Esophagus squamous epithelium (tissue), 5 donors: ENCODE results near the gene MN1. TPM values are rescaled to one million over a fixed set of nuclear protein-coding genes. Genes with fewer than 3 reads are reported as not detected.

ENCODE experiments used
- DNase-seq: peaks from one replicate; lab custom pipeline; 2025; lab: John Stamatoyannopoulos, UW
- H3K27ac ChIP-seq, 4 donors: fragments of 200-600 bp; sonication (generic); one replicate each; pipeline ENCODE4 v1.5.1; 2016 to 2019; ENCODE audit warnings: mild to moderate bottlenecking in 1 of 4
- H3K27me3 ChIP-seq, 4 donors: fragments of 200-600 bp; sonication (generic); 1 replicate in 3 of 4; 2 replicates in 1 of 4; pipeline versions ENCODE4 v1.5.1 to v1.6.0; 2017 to 2021; ENCODE audit warnings: antibody characterized with exemption in 1 of 4
- H3K36me3 ChIP-seq, 3 donors: fragments of 200-600 bp; sonication (generic); one replicate each; pipeline ENCODE4 v1.5.1; 2016 to 2019
- H3K4me1 ChIP-seq, 3 donors: fragments of 200-600 bp; sonication (generic); one replicate each; pipeline ENCODE4 v1.5.1; 2017 to 2019
- H3K4me3 ChIP-seq, 4 donors: fragments of 200-600 bp; sonication (generic); 1 replicate in 3 of 4; 2 replicates in 1 of 4; pipeline ENCODE4 v1.5.1; 2016 to 2019; ENCODE audit warnings: mild to moderate bottlenecking in 2 of 4, moderate library complexity in 1 of 4
- H3K9me3 ChIP-seq, 3 donors: fragments of 200-600 bp; sonication (generic); one replicate each; pipeline ENCODE4 v1.5.1; 2016 to 2019
- POLR2A ChIP-seq, 4 donors: fragments of 450-650 bp; IDR thresholded peaks; one replicate each; pipeline ENCODE4 v1.6.1; 2017; ENCODE audit warnings: antibody characterized with exemption in 4 of 4, mild to moderate bottlenecking in 4 of 4, moderate library complexity in 3 of 4
- WGBS, 2 donors: methylation state at CpG; one replicate each; pipeline ENCODE4 v1.1.5; 2018; 5-methylcytosine and 5-hydroxymethylcytosine counted together
- intact Hi-C: fragments of 100-400 bp; cut with DNase I; formaldehyde crosslinking; loops from one replicate; pipeline ENCODE4 v1.15.0; 2022
- total RNA-seq, 4 donors: library from RNA; depleted of rRNA; stranded (reverse); fragments of >200 nt; gene quantifications; one replicate each; pipeline ENCODE4 v1.1.0, GENCODE V29; 2016
- TF ChIP-seq, protein P1 (sequence below), 6 experiments: fragments of 450-650 bp in 4 of 6; fragments of 200-600 bp in 2 of 6; sonication (generic) in 2 of 6; IDR thresholded peaks; one replicate each; pipeline ENCODE4 v1.5.1; 2016 to 2019; ENCODE audit warnings: antibody characterized with exemption in 6 of 6, mild to moderate bottlenecking in 4 of 6, moderate library complexity in 4 of 6
- donor health status: DM: yes; HTN: yes; CAD: no.

MN1 gene
- total RNA-seq, 4 donors from 2014 or later, result 2.0 to 6.9 (median 3.1) TPM

DNA sequence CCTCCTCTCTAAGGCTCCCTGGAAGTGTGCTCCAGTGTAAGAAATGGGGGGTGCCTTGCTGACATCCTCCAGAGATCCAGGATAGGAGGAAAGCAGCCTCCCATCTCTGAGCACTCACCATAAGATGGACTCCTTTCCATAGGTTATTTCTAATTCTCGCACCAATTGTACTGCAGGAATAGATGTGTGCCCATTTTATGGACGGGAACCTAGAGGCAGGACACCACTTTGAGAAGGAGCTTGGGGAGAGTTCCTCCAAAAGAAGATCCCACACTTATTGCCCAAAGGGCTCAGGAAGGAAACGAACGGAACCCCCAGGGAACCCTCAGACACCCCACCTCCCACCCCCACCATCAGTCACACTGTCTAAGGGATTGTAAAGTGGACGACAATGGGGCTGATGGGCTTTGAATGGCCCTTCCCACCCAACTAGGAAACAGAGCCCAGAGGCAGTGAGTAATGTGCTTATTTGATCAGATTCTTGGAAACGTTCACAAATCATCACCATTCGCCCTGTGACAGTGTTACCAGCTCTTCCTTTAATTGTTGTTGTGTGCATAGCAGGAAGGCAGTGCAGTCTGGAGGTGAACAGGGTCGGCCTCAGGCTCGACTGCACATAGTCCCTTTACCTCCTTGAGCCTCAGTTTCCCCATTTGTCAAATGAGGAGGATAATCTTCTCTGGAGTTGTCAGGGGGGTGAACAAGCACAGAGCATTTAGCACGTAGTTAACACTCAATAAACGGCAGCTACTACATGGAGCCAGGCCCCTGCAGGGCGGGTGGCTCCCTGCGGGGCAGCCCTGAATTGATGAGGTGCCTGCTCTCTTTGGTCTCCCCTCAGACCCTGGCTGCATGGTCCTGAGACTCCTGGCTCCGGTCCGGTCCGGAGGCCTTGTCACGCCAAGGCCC lies 8.4 kb upstream of the MN1 start:
- Histone ChIP-seq H3K36me3 (no peaks in the 10 kb centered on the region), H3K4me3 (peak overlapping the region in 1 of 4 donors; percentile 21), H3K27me3 (no peaks in the 10 kb centered on the region), H3K27ac (peak overlapping the region; percentile 26 to 85 (median 82)), H3K9me3 (no peaks in the 10 kb centered on the region), H3K4me1 (peaks cover 12 to 23% (median 13%) of the 10 kb centered on the region in 3 donors)
- 36 to 42% methylated on average over 11 of the region's 17 CpGs for WGBS, 2 donors
- no peak for TF ChIP-seq POLR2A (IDR thresholded peaks at IDR 0.05)
- TF ChIP-seq, protein P1, sequence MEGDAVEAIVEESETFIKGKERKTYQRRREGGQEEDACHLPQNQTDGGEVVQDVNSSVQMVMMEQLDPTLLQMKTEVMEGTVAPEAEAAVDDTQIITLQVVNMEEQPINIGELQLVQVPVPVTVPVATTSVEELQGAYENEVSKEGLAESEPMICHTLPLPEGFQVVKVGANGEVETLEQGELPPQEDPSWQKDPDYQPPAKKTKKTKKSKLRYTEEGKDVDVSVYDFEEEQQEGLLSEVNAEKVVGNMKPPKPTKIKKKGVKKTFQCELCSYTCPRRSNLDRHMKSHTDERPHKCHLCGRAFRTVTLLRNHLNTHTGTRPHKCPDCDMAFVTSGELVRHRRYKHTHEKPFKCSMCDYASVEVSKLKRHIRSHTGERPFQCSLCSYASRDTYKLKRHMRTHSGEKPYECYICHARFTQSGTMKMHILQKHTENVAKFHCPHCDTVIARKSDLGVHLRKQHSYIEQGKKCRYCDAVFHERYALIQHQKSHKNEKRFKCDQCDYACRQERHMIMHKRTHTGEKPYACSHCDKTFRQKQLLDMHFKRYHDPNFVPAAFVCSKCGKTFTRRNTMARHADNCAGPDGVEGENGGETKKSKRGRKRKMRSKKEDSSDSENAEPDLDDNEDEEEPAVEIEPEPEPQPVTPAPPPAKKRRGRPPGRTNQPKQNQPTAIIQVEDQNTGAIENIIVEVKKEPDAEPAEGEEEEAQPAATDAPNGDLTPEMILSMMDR (IDR thresholded peaks at IDR 0.05), result no peak
- DNase-seq, result no peak
- intact Hi-C loops, result loop anchor here (10.0 kb wide), 1 partner anchor 405 kb away; no protein-coding TSS in a partner anchor

GRCh38 chr22:27809226-27809603 lies 7.7 kb upstream of the MN1 start:
- no peaks in the 10 kb centered on the region for H3K9me3 ChIP-seq
- peak overlapping the region in 2 of 4 donors; percentile 9 to 83 for H3K27ac ChIP-seq
- no peaks in the 10 kb centered on the region for H3K36me3 ChIP-seq
- no peak overlapping the region for H3K4me3 ChIP-seq
- no peaks in the 10 kb centered on the region for H3K27me3 ChIP-seq
- H3K4me1 ChIP-seq, result peaks cover 12 to 30% (median 13%) of the 10 kb centered on the region in 3 donors
- no peak for DNase-seq
- intact Hi-C loops, result loop anchor here (10.0 kb wide), 1 partner anchor 404 kb away; no protein-coding TSS in a partner anchor
- TF ChIP-seq, protein P1 (IDR thresholded peaks at IDR 0.05), result no peak
- TF ChIP-seq POLR2A (IDR thresholded peaks at IDR 0.05), result no peak
- WGBS, 2 donors, result 58 to 76% methylated on average over 5 of the region's 5 CpGs

GRCh38 chr22:27808451-27809225 lies 7.1 kb upstream of the MN1 start:
- H3K36me3 ChIP-seq, result no peaks in the 10 kb centered on the region
- peaks cover 12 to 35% (median 13%) of the 10 kb centered on the region in 3 donors for H3K4me1 ChIP-seq
- intact Hi-C loops, result loop anchor here (10.0 kb wide), 1 partner anchor 404 kb away; no protein-coding TSS in a partner anchor
- TF ChIP-seq POLR2A (IDR thresholded peaks at IDR 0.05), result no peak
- TF ChIP-seq, protein P1 (IDR thresholded peaks at IDR 0.05), result no peak
- H3K9me3 ChIP-seq, result no peaks in the 10 kb centered on the region
- no peak for DNase-seq
- H3K4me3 ChIP-seq, result no peak overlapping the region
- 70 to 77% methylated on average over 12 to 18 of the region's 18 CpGs for WGBS, 2 donors
- H3K27me3 ChIP-seq, result no peaks in the 10 kb centered on the region
- peak overlapping the region in 1 of 4 donors; percentile 9 for H3K27ac ChIP-seq

GRCh38 chr22:27805841-27806240 lies 4.3 kb upstream of the MN1 start:
- intact Hi-C loops, result loop anchor here (10.0 kb wide), 1 partner anchor 401 kb away; no protein-coding TSS in a partner anchor
- H3K27me3 ChIP-seq, result peaks cover 0 to 3% (median 0%) of the 10 kb centered on the region in 4 donors
- WGBS, 2 donors, result 71 to 80% methylated on average over 2 to 7 of the region's 7 CpGs

More at GRCh38 chr22:27805841-27806240, 4.3 kb upstream of the MN1 start:
- H3K4me1 ChIP-seq, result peaks cover 10 to 45% (median 19%) of the 10 kb centered on the region in 3 donors
- no peak overlapping the region for H3K27ac ChIP-seq
- DNase-seq, result no peak
- TF ChIP-seq, protein P1 (IDR thresholded peaks at IDR 0.05), result no peak
- TF ChIP-seq POLR2A (IDR thresholded peaks at IDR 0.05), result no peak
- H3K9me3 ChIP-seq, result no peaks in the 10 kb centered on the region
- H3K36me3 ChIP-seq, result no peaks in the 10 kb centered on the region
- no peak overlapping the region for H3K4me3 ChIP-seq
